HepG2 (cell line): ENCODE data around the gene CAMSAP2. TPM values are rescaled to one million over a fixed set of nuclear protein-coding genes. Genes with fewer than 3 reads are reported as not detected.

Experiments used
- ATAC-seq: fragments of 200-7000 bp; cut with Tn5 transposase; 3 replicates; pipeline ENCODE4 v1.9.1; 2020; ENCODE audit warnings: mild to moderate bottlenecking, moderate library complexity
- BruUV-seq: library from RNA; stranded (reverse); fragments of 400-500 nt; replicated peaks from 2 replicates; lab custom pipeline; 2021; lab: Mats Ljungman, UMichigan
- CTCF ChIA-PET: fragments of 300-600 bp; formaldehyde crosslinking; extraction: SDS; loops from one replicate; lab custom pipeline; 2021; ENCODE audit warnings: low total read pairs, inconsistent platforms, low intra/inter-chr PET ratio; lab: Yijun Ruan, JAX
- POLR2A ChIA-PET: fragments of 350-600 bp; sonication (Branson Sonifier 250); formaldehyde crosslinking; loops from one replicate; lab custom pipeline; 2020; ENCODE audit warnings: antibody characterized with exemption, inconsistent platforms; lab: Yijun Ruan, JAX
- DNase-seq: peaks from one replicate; pipeline ENCODE4 v3.0.0-alpha.2; 2015; ENCODE audit warnings: low spot score
- FAIRE-seq: peaks from 3 replicates; lab custom pipeline; 2011; peaks lifted over from hg19 to GRCh38; lab: Jason Lieb, UNC
- H2AFZ ChIP-seq: one replicate; pipeline ENCODE4 v1.6.1; 2011; ENCODE audit warnings: low read length, inconsistent platforms
- H3K27ac ChIP-seq: fragments of 300-600 bp; 3 replicates; pipeline ENCODE4 v1.8.0; 2011; ENCODE audit warnings: mixed run types, mild to moderate bottlenecking, mixed read lengths, low read length, inconsistent platforms; ENCODE audit not compliant: insufficient read depth; ENCODE audit errors: extremely low read length
- H3K27me3 ChIP-seq, 2 experiments: fragments of 200-600 bp in 1 of 2; 2 replicates in 1 of 2; 3 replicates in 1 of 2; pipeline versions ENCODE4 v1.6.0 to v1.8.0; 2011; ENCODE audit warnings: low read length in 2 of 2, mild to moderate bottlenecking in 2 of 2, moderate library complexity in 2 of 2, inconsistent platforms in 1 of 2; ENCODE audit not compliant: insufficient read depth in 2 of 2, control insufficient read depth in 1 of 2
- H3K36me3 ChIP-seq, 2 experiments: fragments of 200-600 bp in 1 of 2; replicated peaks in 1 of 2; 2 replicates in 1 of 2; 3 replicates in 1 of 2; pipeline versions ENCODE4 v1.5.1 to v1.8.0; 2011; ENCODE audit warnings: low read length in 2 of 2, inconsistent platforms in 1 of 2; ENCODE audit not compliant: insufficient read depth in 2 of 2, control insufficient read depth in 1 of 2
- H3K4me1 ChIP-seq: 2 replicates; pipeline ENCODE4 v1.5.1; 2012; ENCODE audit warnings: low read length, inconsistent platforms; ENCODE audit not compliant: insufficient read depth
- H3K4me2 ChIP-seq: 2 replicates; pipeline ENCODE4 v1.6.0; 2011; ENCODE audit warnings: low read depth, low read length, inconsistent platforms
- H3K4me3 ChIP-seq, 3 experiments: fragments of 200-600 bp in 1 of 3; sonication (generic), shearing (Covaris generic) in 1 of 3; replicated peaks in 1 of 3; 2 replicates each; pipeline ENCODE4 v1.5.1; 2011 to 2016; ENCODE audit warnings: low read length in 3 of 3, inconsistent platforms in 2 of 3, low read depth in 2 of 3, mild to moderate bottlenecking in 2 of 3, control low read depth in 1 of 3, mixed read lengths in 1 of 3; ENCODE audit not compliant: insufficient read depth in 1 of 3
- H3K79me2 ChIP-seq: one replicate; pipeline ENCODE4 v1.6.1; 2011; ENCODE audit warnings: low read length, inconsistent platforms; ENCODE audit not compliant: insufficient read depth
- H3K9ac ChIP-seq: 2 replicates; pipeline ENCODE4 v1.6.0; 2011; ENCODE audit warnings: mild to moderate bottlenecking, low read depth, low read length, inconsistent platforms; ENCODE audit not compliant: insufficient read depth
- H3K9me3 ChIP-seq: 2 replicates; pipeline ENCODE4 v1.5.1; 2012; ENCODE audit warnings: mild to moderate bottlenecking, low read length
- H4K20me1 ChIP-seq: 2 replicates; pipeline ENCODE4 v1.6.0; 2011; ENCODE audit warnings: inconsistent platforms, mild to moderate bottlenecking, low read length, moderate library complexity; ENCODE audit not compliant: insufficient read depth
- E2F1 ChIP-seq: sonication (generic); formaldehyde crosslinking; IDR thresholded peaks from 2 replicates; pipeline ENCODE4 v1.5.0; 2020; ENCODE audit warnings: missing genetic modification reagents
- GLMP ChIP-seq: sonication (generic); formaldehyde crosslinking; IDR thresholded peaks from 2 replicates; pipeline ENCODE4 v1.9.0; 2021; ENCODE audit warnings: missing genetic modification reagents, mild to moderate bottlenecking, borderline replicate concordance
- GMEB1 ChIP-seq: sonication (generic); formaldehyde crosslinking; IDR thresholded peaks from 2 replicates; pipeline ENCODE4 v1.5.1; 2020; ENCODE audit warnings: missing genetic modification reagents, mild to moderate bottlenecking, borderline replicate concordance
- SMARCC2 ChIP-seq: fragments of 450-650 bp; IDR thresholded peaks from 2 replicates; pipeline ENCODE4 v1.6.1; 2017; ENCODE audit warnings: antibody characterized with exemption, mild to moderate bottlenecking
- TBX3 ChIP-seq: fragments of 450-650 bp; IDR thresholded peaks from 2 replicates; pipeline ENCODE4 v1.6.1; 2017; ENCODE audit warnings: antibody characterized with exemption, mild to moderate bottlenecking, inconsistent platforms, borderline replicate concordance
- TEF ChIP-seq: sonication (generic); formaldehyde crosslinking; IDR thresholded peaks from 2 replicates; pipeline ENCODE4 v1.5.0; 2020; ENCODE audit warnings: missing genetic modification reagents
- ZNF768 ChIP-seq: sonication (generic); formaldehyde crosslinking; IDR thresholded peaks from 2 replicates; pipeline ENCODE4 v1.4.0; 2020; ENCODE audit warnings: missing genetic modification reagents
- in situ Hi-C: cut with HindIII; loops from 2 replicates; pipeline ENCODE4 v1.10.0; 2017; ENCODE audit warnings: low pct_unique_long_range_greater_than_20kb; ENCODE audit not compliant: extremely low pct_ligation_motif_present
- intact Hi-C: fragments of 100-400 bp; cut with micrococcal nuclease; formaldehyde crosslinking; loops from one replicate; pipeline ENCODE4 v1.10.0; 2022; ENCODE audit not compliant: unreplicated experiment
- polyA plus RNA-seq, 8 experiments: library from polyadenylated mRNA; depleted of rRNA in 3 of 8; stranded (reverse) in 7 of 8; unstranded in 1 of 8; fragments of >200 nt; fragmentation: Illumina TruSeq in 4 of 8; extraction: Trizol in 4 of 8; gene quantifications; 2 replicates each; pipeline versions ENCODE4 v1.2.1 to v1.2.3, GENCODE V29; 2011 to 2016; ENCODE audit warnings: low read depth in 4 of 8, missing spikeins in 1 of 8, mixed read lengths in 1 of 8; ENCODE audit not compliant: insufficient read depth in 1 of 8
- total RNA-seq, 5 experiments: library from RNA; depleted of rRNA; stranded (reverse); fragments of >200 nt; fragmentation: Illumina TruSeq; extraction: Trizol; gene quantifications; 2 replicates each; pipeline ENCODE4 v1.2.3, GENCODE V29; 2016; ENCODE audit warnings: low read depth in 1 of 5

Gene CAMSAP2
- total and polyA plus RNA-seq, 2 of the 13 experiments (the other 11 are each of a cell fraction or from before 2014, with no cell fraction given): 3.4 to 8.2 TPM

- no TSS peak for BruUV-seq
- Histone ChIP-seq H3K4me3 (no peak overlapping the region), H3K36me3 (no peaks in the 10 kb centered on the region), H3K9ac (no peak overlapping the region), H3K27ac (no peak overlapping the region), H3K4me2 (no peak overlapping the region), H3K79me2 (no peaks in the 10 kb centered on the region), H4K20me1 (no peaks in the 10 kb centered on the region)
- no peak for FAIRE-seq
- TF ChIP-seq TEF: no peak
- TF ChIP-seq GLMP: no peak
- TF ChIP-seq GMEB1: no peak
- no peak for TF ChIP-seq TBX3
- TF ChIP-seq E2F1 (CRISPR knock-in tag): no peak
- no peak for TF ChIP-seq SMARCC2
- TF ChIP-seq ZNF768 (CRISPR knock-in tag): no peak
- TF ChIP-seq, all 625 proteins: peak for 0
- ChIA-PET POLR2A (no interaction called here), CTCF (no interaction called here)
- intact Hi-C loops (no loop called here), in situ Hi-C loops (no loop called here)
- no peak for ATAC-seq
- no peaks in the 10 kb centered on the region for H3K9me3 ChIP-seq
- no peaks in the 10 kb centered on the region for H3K27me3 ChIP-seq
- DNase-seq: no peak
- H2AFZ ChIP-seq: no peak overlapping the region
- H3K4me1 ChIP-seq: no peaks in the 10 kb centered on the region
Measured at GRCh38 chr1:200724064-200724463, 14.6 kb upstream of the CAMSAP2 start.
